Osteocyte (in vitro differentiated cells): Measurements from ENCODE around the gene ACP4. TPM values are rescaled to one million over a fixed set of nuclear protein-coding genes. Genes with fewer than 3 reads are reported as not detected.
"Not testable (repeated sequence)": the region's sequence is repeated elsewhere in the genome, so short reads cannot be mapped to it uniquely, and the experiment has no call there.

Experiments used
- DNase-seq: peaks from one replicate; pipeline ENCODE4 v3.0.0; 2021; ENCODE audit warnings: mixed read lengths; ENCODE audit not compliant: unreplicated experiment; ENCODE audit errors: extremely low spot score
- H3K27ac Mint-ChIP-seq: one replicate; pipeline ENCODE4 v1.8.0; 2021; ENCODE audit warnings: mild to moderate bottlenecking, mixed read lengths; ENCODE audit not compliant: unreplicated experiment
- H3K27me3 Mint-ChIP-seq: one replicate; pipeline ENCODE4 v1.8.0; 2021; ENCODE audit warnings: mixed read lengths; ENCODE audit not compliant: unreplicated experiment
- H3K36me3 Mint-ChIP-seq: one replicate; pipeline ENCODE4 v1.8.0; 2021; ENCODE audit warnings: mixed read lengths; ENCODE audit not compliant: unreplicated experiment
- H3K4me1 Mint-ChIP-seq: one replicate; pipeline ENCODE4 v1.8.0; 2021; ENCODE audit warnings: mixed read lengths; ENCODE audit not compliant: unreplicated experiment
- H3K4me3 Mint-ChIP-seq: one replicate; pipeline ENCODE4 v1.8.0; 2021; ENCODE audit warnings: mild to moderate bottlenecking, moderate library complexity, mixed read lengths; ENCODE audit not compliant: unreplicated experiment
- H3K9me3 Mint-ChIP-seq: one replicate; pipeline ENCODE4 v1.8.0; 2021; ENCODE audit warnings: mixed read lengths; ENCODE audit not compliant: unreplicated experiment
- long read RNA-seq: library from polyadenylated mRNA; unstranded; transcript quantifications from one replicate; pipeline ENCODE4 v2.0.0, GENCODE V29; 2021
- total RNA-seq: library from RNA; stranded (reverse); gene quantifications from 2 replicates; pipeline ENCODE4 v1.2.1, GENCODE V29; 2021
- TF ChIP-seq, protein P1 (sequence below): fragments of 200-600 bp; sonication (generic); IDR thresholded peaks from 2 replicates; pipeline ENCODE4 v1.5.0; 2021; ENCODE audit warnings: antibody characterized with exemption, mild to moderate bottlenecking, moderate library complexity

The ACP4 gene, protein sequence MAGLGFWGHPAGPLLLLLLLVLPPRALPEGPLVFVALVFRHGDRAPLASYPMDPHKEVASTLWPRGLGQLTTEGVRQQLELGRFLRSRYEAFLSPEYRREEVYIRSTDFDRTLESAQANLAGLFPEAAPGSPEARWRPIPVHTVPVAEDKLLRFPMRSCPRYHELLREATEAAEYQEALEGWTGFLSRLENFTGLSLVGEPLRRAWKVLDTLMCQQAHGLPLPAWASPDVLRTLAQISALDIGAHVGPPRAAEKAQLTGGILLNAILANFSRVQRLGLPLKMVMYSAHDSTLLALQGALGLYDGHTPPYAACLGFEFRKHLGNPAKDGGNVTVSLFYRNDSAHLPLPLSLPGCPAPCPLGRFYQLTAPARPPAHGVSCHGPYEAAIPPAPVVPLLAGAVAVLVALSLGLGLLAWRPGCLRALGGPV
- not detected in 2 replicates for total RNA-seq
- long read RNA-seq: 0 reads

DNA sequence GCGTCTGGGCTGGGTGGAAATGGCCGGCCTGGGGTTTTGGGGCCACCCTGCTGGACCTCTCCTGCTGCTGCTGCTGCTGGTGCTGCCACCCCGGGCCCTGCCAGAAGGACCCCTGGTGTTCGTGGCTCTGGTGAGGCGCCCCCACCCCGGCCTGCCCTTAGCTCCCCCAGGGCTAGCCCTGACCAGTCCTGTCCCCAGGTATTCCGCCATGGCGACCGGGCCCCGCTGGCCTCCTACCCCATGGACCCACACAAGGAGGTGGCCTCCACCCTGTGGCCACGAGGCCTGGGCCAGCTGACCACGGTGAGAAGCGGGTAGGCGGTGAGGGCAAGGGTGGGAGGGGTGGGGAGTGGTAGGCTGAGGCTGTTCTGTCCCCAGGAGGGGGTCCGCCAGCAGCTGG lies at the start of gene ACP4:
ACP4 (plus strand) TSS at position 20 of the 400 bp plus-strand sequence; CDS start at position 20, 0 bp downstream.
- no peak within 1 kb of the TSS for H3K27ac Mint-ChIP-seq
- no peaks in the 10 kb centered on the region for H3K9me3 Mint-ChIP-seq
- no peaks in the 10 kb centered on the region for H3K4me1 Mint-ChIP-seq
- H3K4me3 Mint-ChIP-seq: no peak within 1 kb of the TSS
- TF ChIP-seq, protein P1, sequence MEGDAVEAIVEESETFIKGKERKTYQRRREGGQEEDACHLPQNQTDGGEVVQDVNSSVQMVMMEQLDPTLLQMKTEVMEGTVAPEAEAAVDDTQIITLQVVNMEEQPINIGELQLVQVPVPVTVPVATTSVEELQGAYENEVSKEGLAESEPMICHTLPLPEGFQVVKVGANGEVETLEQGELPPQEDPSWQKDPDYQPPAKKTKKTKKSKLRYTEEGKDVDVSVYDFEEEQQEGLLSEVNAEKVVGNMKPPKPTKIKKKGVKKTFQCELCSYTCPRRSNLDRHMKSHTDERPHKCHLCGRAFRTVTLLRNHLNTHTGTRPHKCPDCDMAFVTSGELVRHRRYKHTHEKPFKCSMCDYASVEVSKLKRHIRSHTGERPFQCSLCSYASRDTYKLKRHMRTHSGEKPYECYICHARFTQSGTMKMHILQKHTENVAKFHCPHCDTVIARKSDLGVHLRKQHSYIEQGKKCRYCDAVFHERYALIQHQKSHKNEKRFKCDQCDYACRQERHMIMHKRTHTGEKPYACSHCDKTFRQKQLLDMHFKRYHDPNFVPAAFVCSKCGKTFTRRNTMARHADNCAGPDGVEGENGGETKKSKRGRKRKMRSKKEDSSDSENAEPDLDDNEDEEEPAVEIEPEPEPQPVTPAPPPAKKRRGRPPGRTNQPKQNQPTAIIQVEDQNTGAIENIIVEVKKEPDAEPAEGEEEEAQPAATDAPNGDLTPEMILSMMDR: no peak
- H3K27me3 Mint-ChIP-seq: no peaks in the 10 kb centered on the region
- no peak for DNase-seq
- H3K36me3 Mint-ChIP-seq: no peaks in the 10 kb centered on the region

DNA sequence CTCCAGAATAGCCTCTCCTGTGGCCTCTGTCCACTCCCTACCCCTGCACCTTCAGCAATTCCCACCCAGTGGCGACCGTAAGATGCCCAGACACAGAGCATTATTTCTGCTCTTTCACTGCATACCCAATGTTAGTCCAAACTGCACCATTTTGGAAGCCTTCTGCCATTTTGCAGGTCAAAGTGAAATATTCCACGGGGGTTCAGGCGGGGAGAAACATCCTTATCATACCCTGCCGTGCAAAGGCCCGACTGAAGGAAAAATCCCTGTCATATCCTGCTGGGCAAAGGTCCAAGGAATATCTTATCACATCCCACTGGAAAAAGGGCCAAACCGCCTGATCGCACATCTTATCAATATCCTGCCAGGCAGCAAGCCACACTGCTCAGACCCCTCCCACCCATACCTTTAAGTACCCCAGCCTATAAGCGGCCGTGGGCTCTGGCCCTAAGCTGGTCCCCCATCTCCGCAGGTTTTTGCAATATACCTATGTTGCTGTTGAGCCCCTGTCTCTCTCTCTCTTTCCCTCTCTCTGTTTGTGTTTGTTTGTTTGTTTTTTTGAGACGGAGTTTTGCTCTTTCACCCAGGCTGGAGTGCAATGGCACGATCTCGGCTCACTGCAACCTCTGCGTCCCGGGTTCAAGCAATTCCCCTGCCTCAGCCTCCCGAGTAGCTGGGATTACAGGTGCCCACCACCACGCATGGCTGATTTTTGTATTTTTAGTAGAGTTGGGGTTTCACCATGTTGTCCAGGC lies 48.9 kb upstream of the ACP4 start:
- TF ChIP-seq, protein P1: no peak
- peaks cover 7% of the 10 kb centered on the region for H3K27me3 Mint-ChIP-seq
- no peaks in the 10 kb centered on the region for H3K4me1 Mint-ChIP-seq
- H3K9me3 Mint-ChIP-seq: no peaks in the 10 kb centered on the region
- no peak overlapping the region for H3K27ac Mint-ChIP-seq
- no peak for DNase-seq
- no peak overlapping the region for H3K4me3 Mint-ChIP-seq
- H3K36me3 Mint-ChIP-seq: no peaks in the 10 kb centered on the region

DNA sequence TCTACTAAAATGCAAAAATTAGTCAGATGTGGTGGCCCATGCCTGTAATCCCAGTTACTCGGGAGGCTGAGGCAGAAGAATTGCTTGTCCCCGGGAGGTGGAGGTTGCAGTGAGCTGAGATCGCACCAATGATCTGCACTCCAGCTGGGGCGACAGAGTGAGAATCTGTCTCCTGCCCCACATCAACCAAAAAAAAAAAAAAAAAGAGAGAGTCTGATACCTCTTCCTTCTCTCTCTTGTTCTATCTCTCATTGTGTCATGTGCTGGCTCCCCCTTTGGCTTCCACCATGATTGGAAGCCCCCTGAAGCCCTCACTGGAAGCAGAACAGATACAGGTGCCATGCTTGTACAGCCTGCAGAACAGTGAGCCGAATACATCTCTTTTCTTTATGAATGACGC lies 46.7 kb upstream of the ACP4 start:
- Mint-ChIP-seq H3K4me3 (no peak overlapping the region), H3K9me3 (no peaks in the 10 kb centered on the region), H3K36me3 (no peaks in the 10 kb centered on the region), H3K4me1 (no peaks in the 10 kb centered on the region), H3K27me3 (peaks cover 5% of the 10 kb centered on the region), H3K27ac (no peak overlapping the region)
- DNase-seq: no peak
- TF ChIP-seq, protein P1: no peak

DNA sequence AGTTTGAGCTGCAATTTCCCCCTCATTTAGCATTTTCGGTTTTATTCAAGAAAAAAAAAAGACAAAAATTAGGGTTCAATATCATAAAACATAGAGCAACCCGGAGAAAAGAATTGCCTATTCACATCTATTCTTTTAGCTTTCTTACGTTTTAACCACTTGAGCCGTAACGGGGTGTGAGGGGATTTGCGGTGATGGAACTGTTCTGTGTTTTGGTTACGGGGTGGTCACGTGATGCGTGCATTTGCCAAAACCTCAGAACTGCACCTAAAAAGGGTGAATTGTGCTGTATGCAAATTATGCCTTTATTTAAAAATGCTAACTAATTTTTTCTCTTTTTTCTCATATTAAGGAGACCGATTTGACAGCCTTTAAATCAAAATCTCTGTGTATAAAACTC lies 45.0 kb upstream of the ACP4 start:
- Mint-ChIP-seq H3K4me1 (no peaks in the 10 kb centered on the region), H3K27me3 (no peaks in the 10 kb centered on the region), H3K27ac (no peak overlapping the region), H3K36me3 (no peaks in the 10 kb centered on the region), H3K9me3 (no peaks in the 10 kb centered on the region), H3K4me3 (no peak overlapping the region)
- TF ChIP-seq, protein P1: no peak
- no peak for DNase-seq

DNA sequence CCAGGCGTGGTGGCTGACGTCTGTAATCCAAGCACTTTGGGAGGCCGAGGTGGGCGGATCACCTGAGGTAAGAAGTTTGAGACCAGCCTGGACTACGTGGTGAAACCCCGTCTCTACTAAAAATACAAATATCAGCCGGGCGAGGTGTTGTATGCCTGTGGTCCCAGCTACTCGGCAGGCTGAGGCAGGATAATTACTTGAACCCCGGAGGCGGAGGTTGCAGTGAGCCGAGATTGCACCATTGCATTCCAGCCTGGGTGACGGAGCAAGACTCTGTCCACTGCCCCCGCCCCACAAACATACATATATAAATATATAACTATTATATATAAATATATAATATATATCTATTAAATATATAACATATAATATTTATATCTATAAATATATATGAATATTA lies 43.1 kb upstream of the ACP4 start:
- H3K4me1 Mint-ChIP-seq, H3K4me3 Mint-ChIP-seq, H3K9me3 Mint-ChIP-seq, DNase-seq, H3K27me3 Mint-ChIP-seq, H3K36me3 Mint-ChIP-seq, H3K27ac Mint-ChIP-seq: not testable (repeated sequence)
